Keratinocyte (primary cell): ENCODE data around the gene AGPAT3. TPM values are rescaled to one million over a fixed set of nuclear protein-coding genes. Genes with fewer than 3 reads are reported as not detected.

ENCODE experiments used
- DNase-seq: peaks from one replicate; pipeline ENCODE4 v3.0.0-alpha.2; 2011; ENCODE audit warnings: low read depth, missing footprints, low spot score
- FAIRE-seq: peaks from 2 replicates; lab custom pipeline; 2011; peaks lifted over from hg19 to GRCh38; lab: Jason Lieb, UNC
- H2AFZ ChIP-seq: 2 replicates; pipeline ENCODE4 v1.6.0; 2012; ENCODE audit warnings: low read length, control low read depth, inconsistent platforms; ENCODE audit not compliant: control insufficient read depth
- H3K27ac ChIP-seq: 2 replicates; pipeline ENCODE4 v1.5.1; 2011; ENCODE audit warnings: low read length; ENCODE audit not compliant: control insufficient read depth, insufficient read depth
- H3K27me3 ChIP-seq: 3 replicates; pipeline ENCODE4 v1.6.0; 2011; ENCODE audit warnings: low read length; ENCODE audit not compliant: control insufficient read depth, insufficient read depth; ENCODE audit errors: extremely low read depth
- H3K36me3 ChIP-seq, 2 experiments: 2 replicates in 1 of 2; 3 replicates in 1 of 2; pipeline ENCODE4 v1.5.1; 2011; ENCODE audit warnings: low read length in 2 of 2, mild to moderate bottlenecking in 1 of 2; ENCODE audit not compliant: control insufficient read depth in 2 of 2, insufficient read depth in 2 of 2; ENCODE audit errors: extremely low read depth in 1 of 2
- H3K4me1 ChIP-seq: 3 replicates; pipeline ENCODE4 v1.5.1; 2011; ENCODE audit warnings: low read length; ENCODE audit not compliant: control insufficient read depth, insufficient read depth; ENCODE audit errors: extremely low read depth
- H3K4me2 ChIP-seq: 3 replicates; pipeline ENCODE4 v1.6.0; 2011; ENCODE audit warnings: low read depth, low read length; ENCODE audit not compliant: control insufficient read depth, insufficient read depth; ENCODE audit errors: extremely low read depth
- H3K4me3 ChIP-seq, 3 experiments: fragments of 200-600 bp in 1 of 3; sonication (generic) in 1 of 3; 2 replicates in 2 of 3; 3 replicates in 1 of 3; pipeline ENCODE4 v1.5.1; 2011 to 2016; ENCODE audit warnings: low read length in 3 of 3, mild to moderate bottlenecking in 3 of 3, control low read depth in 2 of 3, inconsistent platforms in 1 of 3, low read depth in 1 of 3, mixed read lengths in 1 of 3, mixed run types in 1 of 3, moderate library complexity in 1 of 3; ENCODE audit not compliant: control insufficient read depth in 2 of 3, insufficient read depth in 2 of 3; ENCODE audit errors: extremely low read depth in 1 of 3
- H3K79me2 ChIP-seq: 2 replicates; pipeline ENCODE4 v1.6.0; 2012; ENCODE audit warnings: low read length; ENCODE audit not compliant: control insufficient read depth, insufficient read depth
- H3K9ac ChIP-seq: 3 replicates; pipeline ENCODE4 v1.6.0; 2011; ENCODE audit warnings: low read length; ENCODE audit not compliant: control insufficient read depth, insufficient read depth; ENCODE audit errors: extremely low read depth
- H3K9me1 ChIP-seq: 3 replicates; pipeline ENCODE4 v1.6.0; 2011; ENCODE audit warnings: low read length; ENCODE audit not compliant: control insufficient read depth, insufficient read depth; ENCODE audit errors: extremely low read depth
- H3K9me3 ChIP-seq: 2 replicates; pipeline ENCODE4 v1.5.1; 2012; ENCODE audit warnings: low read depth, low read length; ENCODE audit not compliant: control insufficient read depth
- H4K20me1 ChIP-seq: 3 replicates; pipeline ENCODE4 v1.6.0; 2011; ENCODE audit warnings: low read length; ENCODE audit not compliant: control insufficient read depth, insufficient read depth; ENCODE audit errors: extremely low read depth
- EZH2 ChIP-seq: IDR thresholded peaks from one replicate; pipeline ENCODE4 v1.6.1; 2012; ENCODE audit warnings: inconsistent platforms, mild to moderate bottlenecking, low read length, moderate library complexity
- dilution Hi-C: fragments of 300-500 bp; cut with MboI; formaldehyde crosslinking; loops from one replicate; pipeline ENCODE4 v1.7.0; 2020; ENCODE audit warnings: low sequenced_read_pairs; ENCODE audit not compliant: extremely low pct_ligation_motif_present
- polyA plus RNA-seq, 5 experiments: library from polyadenylated mRNA; depleted of rRNA in 3 of 5; stranded (reverse) in 3 of 5; stranded (forward) in 1 of 5; unstranded in 1 of 5; fragments of >200 nt; gene quantifications; 1 replicate in 1 of 5; 2 replicates in 3 of 5; 3 replicates in 1 of 5; pipeline versions ENCODE4 v1.2.1 to v1.2.3, GENCODE V29; 2011 to 2012; ENCODE audit warnings: missing spikeins in 2 of 5, low read depth in 1 of 5, low replicate concordance in 1 of 5
- TF ChIP-seq, protein P1 (sequence below), 3 experiments: IDR thresholded peaks in 1 of 3; conservative IDR thresholded peaks in 1 of 3; optimal IDR thresholded peaks in 1 of 3; 2 replicates in 2 of 3; 3 replicates in 1 of 3; pipeline versions ENCODE3 to v1.5.1; 2011; ENCODE audit warnings: low read length in 3 of 3, mild to moderate bottlenecking in 3 of 3, moderate library complexity in 2 of 3, control low read depth in 1 of 3, inconsistent platforms in 1 of 3; ENCODE audit not compliant: insufficient read depth in 2 of 3; ENCODE audit errors: extremely low read depth in 1 of 3

Gene AGPAT3
- polyA plus RNA-seq, 1 donor (not counting 4 experiments of a cell fraction or from before 2014, with no cell fraction given): 21.7 TPM

DNA sequence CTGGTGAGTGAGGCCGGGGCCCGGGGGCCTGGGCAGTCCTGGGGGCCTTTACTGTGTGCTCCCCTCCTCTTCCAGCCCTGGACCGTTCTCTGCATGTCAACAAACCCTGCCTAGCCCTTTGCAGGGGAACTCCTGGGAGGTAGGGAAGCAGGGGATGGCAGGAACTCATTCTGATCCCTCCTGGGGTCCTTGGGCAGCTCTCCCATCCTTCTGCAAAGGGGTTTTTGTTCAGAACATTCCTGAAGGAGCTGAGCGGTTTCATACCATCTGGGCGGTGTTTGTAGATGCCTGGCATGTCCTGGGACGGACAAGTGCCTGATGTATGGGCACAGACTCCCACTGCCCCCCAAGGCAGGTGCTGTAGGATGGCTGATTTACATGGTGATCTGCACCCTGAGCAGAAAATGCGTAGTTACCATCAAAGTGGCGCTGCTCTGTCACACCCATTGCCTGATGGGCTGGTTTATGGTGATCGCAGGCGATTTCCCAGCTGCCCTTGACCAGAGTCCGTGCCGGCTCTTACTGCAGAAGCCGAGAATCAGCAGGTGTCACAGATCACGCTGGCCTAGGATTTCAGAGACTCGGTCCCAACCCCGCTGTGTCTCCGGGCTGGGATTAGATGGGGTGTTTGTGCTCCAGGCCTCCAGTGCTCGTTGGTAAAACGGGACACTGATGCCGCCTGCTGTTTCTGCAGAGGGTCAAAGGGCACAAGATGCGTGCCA, 75.5 kb downstream of the AGPAT3 start:
- Histone ChIP-seq H3K27ac (no peak overlapping the region), H4K20me1 (peaks cover 4% of the 10 kb centered on the region), H3K4me1 (peaks cover 6% of the 10 kb centered on the region), H3K27me3 (no peaks in the 10 kb centered on the region), H3K9me3 (no peaks in the 10 kb centered on the region), H3K9me1 (no peaks in the 10 kb centered on the region), H2AFZ (no peak overlapping the region), H3K4me3 (no peak overlapping the region), H3K9ac (no peak overlapping the region), H3K36me3 (peaks cover 4 to 5% of the 10 kb centered on the region in 2 experiments), H3K79me2 (no peaks in the 10 kb centered on the region), H3K4me2 (no peak overlapping the region)
- TF ChIP-seq, protein P1, sequence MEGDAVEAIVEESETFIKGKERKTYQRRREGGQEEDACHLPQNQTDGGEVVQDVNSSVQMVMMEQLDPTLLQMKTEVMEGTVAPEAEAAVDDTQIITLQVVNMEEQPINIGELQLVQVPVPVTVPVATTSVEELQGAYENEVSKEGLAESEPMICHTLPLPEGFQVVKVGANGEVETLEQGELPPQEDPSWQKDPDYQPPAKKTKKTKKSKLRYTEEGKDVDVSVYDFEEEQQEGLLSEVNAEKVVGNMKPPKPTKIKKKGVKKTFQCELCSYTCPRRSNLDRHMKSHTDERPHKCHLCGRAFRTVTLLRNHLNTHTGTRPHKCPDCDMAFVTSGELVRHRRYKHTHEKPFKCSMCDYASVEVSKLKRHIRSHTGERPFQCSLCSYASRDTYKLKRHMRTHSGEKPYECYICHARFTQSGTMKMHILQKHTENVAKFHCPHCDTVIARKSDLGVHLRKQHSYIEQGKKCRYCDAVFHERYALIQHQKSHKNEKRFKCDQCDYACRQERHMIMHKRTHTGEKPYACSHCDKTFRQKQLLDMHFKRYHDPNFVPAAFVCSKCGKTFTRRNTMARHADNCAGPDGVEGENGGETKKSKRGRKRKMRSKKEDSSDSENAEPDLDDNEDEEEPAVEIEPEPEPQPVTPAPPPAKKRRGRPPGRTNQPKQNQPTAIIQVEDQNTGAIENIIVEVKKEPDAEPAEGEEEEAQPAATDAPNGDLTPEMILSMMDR (optimal IDR thresholded peaks at IDR 0.05 in 1 of 3, IDR thresholded peaks at IDR 0.05 in 1 of 3, conservative IDR thresholded peaks at IDR 0.05 in 1 of 3; ENCODE audit: extremely low read depth in 1 of 3, insufficient read depth in 2 of 3, low read length in 3 of 3): no peak
- TF ChIP-seq EZH2: no peak
- no peak for FAIRE-seq
- no peak for DNase-seq
- dilution Hi-C loops: no loop called here

DNA sequence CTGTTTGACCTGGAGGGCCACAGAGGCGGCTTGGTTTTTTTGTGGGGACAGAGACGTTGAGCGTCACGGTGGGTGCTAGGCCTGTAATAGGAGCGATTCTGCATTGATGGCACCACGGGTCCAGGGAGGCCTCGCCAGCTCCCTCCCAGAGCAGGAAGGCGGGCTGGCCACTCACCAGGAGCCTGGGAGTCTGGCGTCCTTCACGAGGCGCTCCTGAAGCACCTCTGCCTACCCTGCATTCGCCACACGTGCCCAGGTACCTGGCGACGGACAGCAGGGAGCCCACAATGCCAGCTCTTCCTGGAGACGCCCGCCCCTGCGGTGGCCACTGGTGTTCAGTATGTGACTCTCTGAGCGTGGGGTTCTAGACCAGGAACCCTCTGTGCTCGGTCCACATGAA, 77.2 kb downstream of the AGPAT3 start:
- H3K27ac ChIP-seq: no peak overlapping the region
- DNase-seq: no peak
- H3K9ac ChIP-seq: no peak overlapping the region
- no peak for FAIRE-seq
- H3K9me1 ChIP-seq: no peaks in the 10 kb centered on the region
- H3K9me3 ChIP-seq: no peaks in the 10 kb centered on the region
- no peak overlapping the region for H3K4me2 ChIP-seq
- peaks cover 6% of the 10 kb centered on the region for H3K4me1 ChIP-seq
- H2AFZ ChIP-seq: no peak overlapping the region
- peaks cover 0 to 4% of the 10 kb centered on the region in 2 experiments for H3K36me3 ChIP-seq
- H3K79me2 ChIP-seq: no peaks in the 10 kb centered on the region
- H3K27me3 ChIP-seq: no peaks in the 10 kb centered on the region
- H3K4me3 ChIP-seq: no peak overlapping the region
- dilution Hi-C loops: no loop called here
- peaks cover 4% of the 10 kb centered on the region for H4K20me1 ChIP-seq
- TF ChIP-seq, protein P1 (optimal IDR thresholded peaks at IDR 0.05 in 1 of 3, IDR thresholded peaks at IDR 0.05 in 1 of 3, conservative IDR thresholded peaks at IDR 0.05 in 1 of 3; ENCODE audit: extremely low read depth in 1 of 3, insufficient read depth in 2 of 3, low read length in 3 of 3): no peak
- no peak for TF ChIP-seq EZH2
